ENCODE results near the gene S1PR2. TPM values are rescaled to one million over a fixed set of nuclear protein-coding genes. Genes with fewer than 3 reads are reported as not detected.

Gene S1PR2
- total RNA-seq, 1 donor from 2014 or later = 2.5 TPM

- no peak for TF ChIP-seq CTCF (conservative IDR thresholded peaks at IDR 0.05; ENCODE audit: low read depth, low read length)
- H3K4me3 ChIP-seq (ENCODE audit: low read depth, low read length) = no peak overlapping the region
- peak; percentile 58 for DNase-seq (ENCODE audit: low read depth)
Measured at GRCh38 chr19:10260141-10260584, 29.0 kb upstream of the S1PR2 start.

- no peak for DNase-seq (ENCODE audit: low read depth)
- no peak overlapping the region for H3K4me3 ChIP-seq (ENCODE audit: low read depth, low read length)
- TF ChIP-seq CTCF (conservative IDR thresholded peaks at IDR 0.05; ENCODE audit: low read depth, low read length) = peak; percentile 81
Measured at GRCh38 chr19:10259162-10259905, 28.2 kb upstream of the S1PR2 start.

- no peak overlapping the region for H3K4me3 ChIP-seq (ENCODE audit: low read depth, low read length)
- no peak for TF ChIP-seq CTCF (conservative IDR thresholded peaks at IDR 0.05; ENCODE audit: low read depth, low read length)
- DNase-seq (ENCODE audit: low read depth) = no peak
Measured at GRCh38 chr19:10258080-10258710, 27.1 kb upstream of the S1PR2 start.

- no peak for TF ChIP-seq CTCF (conservative IDR thresholded peaks at IDR 0.05; ENCODE audit: low read depth, low read length)
- DNase-seq (ENCODE audit: low read depth) = no peak
Measured at GRCh38 chr19:10256970-10257615, 26.0 kb upstream of the S1PR2 start.

GRCh38 chr19:10256551-10256950, 25.4 kb upstream of the S1PR2 start:
- DNase-seq (ENCODE audit: low read depth) = no peak
- TF ChIP-seq CTCF (conservative IDR thresholded peaks at IDR 0.05; ENCODE audit: low read depth, low read length) = no peak
- no peak overlapping the region for H3K4me3 ChIP-seq (ENCODE audit: low read depth, low read length)

More at GRCh38 chr19:10256970-10257615, 26.0 kb upstream of the S1PR2 start:
- no peak overlapping the region for H3K4me3 ChIP-seq (ENCODE audit: low read depth, low read length)

- TF ChIP-seq CTCF (conservative IDR thresholded peaks at IDR 0.05; ENCODE audit: low read depth, low read length) = no peak
- no peak for DNase-seq (ENCODE audit: low read depth)
- no peak overlapping the region for H3K4me3 ChIP-seq (ENCODE audit: low read depth, low read length)
Measured at GRCh38 chr19:10255358-10255757, 24.2 kb upstream of the S1PR2 start.
